ENCODE measurements around the gene THAP12.
A peak's percentile ranks its signal among the peaks of the same experiment; 100 is the strongest.
"Not testable (repeated sequence)": the region's sequence is repeated elsewhere in the genome, so short reads cannot be mapped to it uniquely, and the experiment has no call there.

THAP12 gene

GRCh38 chr11:76327756-76328388, 53.1 kb downstream of the THAP12 start:
- no peak for DNase-seq (ENCODE audit: low read depth)

GRCh38 chr11:76327202-76327601, 53.7 kb downstream of the THAP12 start:
- DNase-seq (ENCODE audit: low read depth) = no peak

GRCh38 chr11:76325185-76325584, 55.7 kb downstream of the THAP12 start:
- no peak for DNase-seq (ENCODE audit: low read depth)

- no peak for DNase-seq (ENCODE audit: low read depth)
Measured at GRCh38 chr11:76323804-76324203, 57.1 kb downstream of the THAP12 start.

GRCh38 chr11:76323375-76323774, 57.6 kb downstream of the THAP12 start:
- DNase-seq (ENCODE audit: low read depth) = not testable (repeated sequence)

- DNase-seq (ENCODE audit: low read depth) = no peak
Measured at GRCh38 chr11:76322942-76323341, 58.0 kb downstream of the THAP12 start.

- no peak for DNase-seq (ENCODE audit: low read depth)
Measured at GRCh38 chr11:76322540-76322939, 58.4 kb downstream of the THAP12 start.

GRCh38 chr11:76321820-76322524, 59.0 kb downstream of the THAP12 start:
- no peak for DNase-seq (ENCODE audit: low read depth)

- DNase-seq (ENCODE audit: low read depth) = no peak
Measured at GRCh38 chr11:76321340-76321739, 59.6 kb downstream of the THAP12 start.

- DNase-seq (ENCODE audit: low read depth) = no peak
Measured at GRCh38 chr11:76320929-76321328, 60.0 kb downstream of the THAP12 start.

GRCh38 chr11:76319798-76320197, 61.1 kb downstream of the THAP12 start:
- not testable (repeated sequence) for DNase-seq (ENCODE audit: low read depth)

GRCh38 chr11:76318744-76319384, 62.1 kb downstream of the THAP12 start:
- peak; percentile 78 for DNase-seq (ENCODE audit: low read depth)

GRCh38 chr11:76317296-76317695, 63.6 kb downstream of the THAP12 start:
- DNase-seq (ENCODE audit: low read depth) = no peak

- DNase-seq (ENCODE audit: low read depth) = no peak
Measured at GRCh38 chr11:76316726-76317125, 64.2 kb downstream of the THAP12 start.

GRCh38 chr11:76315182-76315853, 65.6 kb downstream of the THAP12 start:
- DNase-seq (ENCODE audit: low read depth) = no peak

- no peak for DNase-seq (ENCODE audit: low read depth)
Measured at GRCh38 chr11:76314741-76315090, 66.2 kb downstream of the THAP12 start.

- DNase-seq (ENCODE audit: low read depth) = no peak
Measured at GRCh38 chr11:76313913-76314740, 66.8 kb downstream of the THAP12 start.

GRCh38 chr11:76313271-76313670, 67.7 kb downstream of the THAP12 start:
- DNase-seq (ENCODE audit: low read depth) = no peak

GRCh38 chr11:76310832-76311595, 69.9 kb downstream of the THAP12 start:
- DNase-seq (ENCODE audit: low read depth) = no peak

- no peak for DNase-seq (ENCODE audit: low read depth)
Measured at GRCh38 chr11:76307978-76308747, 72.8 kb downstream of the THAP12 start.
